K562 (cell line): ENCODE measurements around the gene CHST13. TPM values are rescaled to one million over a fixed set of nuclear protein-coding genes. Genes with fewer than 3 reads are reported as not detected.

Experiments used
- ATAC-seq: fragments of 200-7000 bp; cut with Tn5 transposase; 3 replicates; pipeline ENCODE4 v1.9.1; 2020; ENCODE audit warnings: moderate library complexity
- BruUV-seq: library from RNA; stranded (reverse); fragments of 400-500 nt; replicated peaks from 2 replicates; lab custom pipeline; 2021; lab: Mats Ljungman, UMichigan
- CTCF ChIA-PET: fragments of 300-600 bp; formaldehyde crosslinking; extraction: SDS; loops from one replicate; lab custom pipeline; 2021; ENCODE audit warnings: low intra/inter-chr PET ratio; lab: Yijun Ruan, JAX
- POLR2A ChIA-PET: fragments of 300-600, 350-650 bp; sonication (Branson Sonifier 250); formaldehyde crosslinking; extraction: SDS; loops from one replicate; lab custom pipeline; 2021; ENCODE audit warnings: antibody characterized with exemption, inconsistent platforms; lab: Yijun Ruan, JAX
- DNase-seq, 4 experiments: peaks; one replicate each; pipeline versions ENCODE4 v3.0.0 to v3.0.0-alpha.2; 2011 to 2018; ENCODE audit warnings: low spot score in 3 of 4, mixed read lengths in 3 of 4; ENCODE audit errors: extremely low read depth in 1 of 4
- FAIRE-seq: peaks from 2 replicates; lab custom pipeline; 2011; peaks lifted over from hg19 to GRCh38; lab: Jason Lieb, UNC
- H2AFZ ChIP-seq: 2 replicates; pipeline ENCODE4 v1.6.0; 2011; ENCODE audit warnings: low read depth, low read length, control low read depth, inconsistent platforms
- H3K27ac ChIP-seq: fragments of 200-600 bp; 3 replicates; pipeline ENCODE4 v1.8.0; 2011; ENCODE audit warnings: low read depth, mild to moderate bottlenecking, control low read depth, inconsistent platforms, low read length, moderate library complexity, mixed read lengths; ENCODE audit errors: extremely low read depth
- H3K27me3 ChIP-seq, 2 experiments: fragments of 300-600 bp in 1 of 2; 2 replicates in 1 of 2; 3 replicates in 1 of 2; pipeline versions ENCODE4 v1.6.0 to v1.8.0; 2011; ENCODE audit warnings: inconsistent platforms in 2 of 2, low read length in 2 of 2, mild to moderate bottlenecking in 1 of 2, mixed read lengths in 1 of 2, moderate library complexity in 1 of 2; ENCODE audit not compliant: control insufficient read depth in 2 of 2, insufficient read depth in 2 of 2
- H3K36me3 ChIP-seq: fragments of 300-600 bp; 3 replicates; pipeline ENCODE4 v1.8.0; 2011; ENCODE audit warnings: mild to moderate bottlenecking, low read length, inconsistent platforms; ENCODE audit not compliant: control insufficient read depth, insufficient read depth
- H3K4me1 ChIP-seq, 2 experiments: fragments of 200-600 bp in 1 of 2; replicated peaks in 1 of 2; 2 replicates in 1 of 2; 3 replicates in 1 of 2; pipeline versions ENCODE4 v1.5.1 to v1.8.0; 2011; ENCODE audit warnings: inconsistent platforms in 2 of 2, low read length in 2 of 2, mild to moderate bottlenecking in 1 of 2, mixed read lengths in 1 of 2, moderate library complexity in 1 of 2; ENCODE audit not compliant: control insufficient read depth in 2 of 2, insufficient read depth in 2 of 2
- H3K4me2 ChIP-seq: 2 replicates; pipeline ENCODE4 v1.6.1; 2011; ENCODE audit warnings: low read length, control low read depth, inconsistent platforms, mixed read lengths; ENCODE audit not compliant: insufficient read depth
- H3K4me3 ChIP-seq: fragments of 200-600 bp; sonication (generic), shearing (Covaris generic); 2 replicates; pipeline ENCODE4 v1.5.1; 2016; ENCODE audit warnings: control low read depth, inconsistent platforms
- H3K79me2 ChIP-seq: fragments of 200-600 bp; 3 replicates; pipeline ENCODE4 v1.8.0; 2011; ENCODE audit warnings: low read length, inconsistent platforms; ENCODE audit not compliant: control insufficient read depth, insufficient read depth
- H3K9ac ChIP-seq, 2 experiments: 2 replicates each; pipeline versions ENCODE4 v1.6.0 to v1.6.1; 2011; ENCODE audit warnings: low read depth in 2 of 2, low read length in 2 of 2, control low read depth in 1 of 2, inconsistent platforms in 1 of 2, mild to moderate bottlenecking in 1 of 2, mixed read lengths in 1 of 2; ENCODE audit not compliant: insufficient read depth in 1 of 2
- H3K9me1 ChIP-seq: one replicate; pipeline ENCODE4 v1.6.0; 2011; ENCODE audit warnings: inconsistent platforms, mild to moderate bottlenecking, low read length, moderate library complexity; ENCODE audit not compliant: control insufficient read depth, insufficient read depth
- H3K9me3 ChIP-seq: replicated peaks from 2 replicates; pipeline ENCODE4 v1.5.1; 2011; ENCODE audit warnings: low read depth, low read length, inconsistent platforms; ENCODE audit not compliant: control insufficient read depth, insufficient read depth
- H4K20me1 ChIP-seq: replicated peaks from 2 replicates; pipeline ENCODE4 v1.6.1; 2011; ENCODE audit warnings: low read length, inconsistent platforms, mixed read lengths; ENCODE audit not compliant: control insufficient read depth, insufficient read depth
- EWSR1 ChIP-seq: fragments of 450-650 bp; IDR thresholded peaks from 2 replicates; pipeline ENCODE4 v1.6.1; 2018; ENCODE audit warnings: borderline replicate concordance, mild to moderate bottlenecking, low read depth, moderate library complexity; ENCODE audit not compliant: partially characterized antibody
- GATAD2B ChIP-seq: fragments of 450-650 bp; IDR thresholded peaks from 2 replicates; pipeline ENCODE4 v1.6.1; 2017; ENCODE audit warnings: mild to moderate bottlenecking, borderline replicate concordance
- HDGF ChIP-seq: fragments of 450-650 bp; IDR thresholded peaks from 2 replicates; pipeline ENCODE4 v1.6.1; 2016
- POLR2G ChIP-seq: fragments of 200-400 bp; formaldehyde crosslinking; IDR thresholded peaks from 2 replicates; pipeline ENCODE4 v1.6.1; 2017; ENCODE audit warnings: low read depth, mild to moderate bottlenecking, antibody characterized with exemption, low read length, moderate library complexity
- SP2 ChIP-seq: IDR thresholded peaks from 2 replicates; pipeline ENCODE4 v1.6.1; 2011; ENCODE audit warnings: mild to moderate bottlenecking, low read depth, low read length, moderate library complexity; ENCODE audit not compliant: poor library complexity, severe bottlenecking; ENCODE audit errors: extremely low read depth
- STAT5A ChIP-seq: IDR thresholded peaks from 2 replicates; pipeline ENCODE4 v1.6.1; 2012; ENCODE audit warnings: low read length, inconsistent platforms, borderline replicate concordance
- YY1 ChIP-seq, 3 experiments: IDR thresholded peaks; 2 replicates each; pipeline ENCODE4 v1.6.1; 2011; ENCODE audit warnings: low read length in 2 of 3, mild to moderate bottlenecking in 2 of 3, moderate library complexity in 2 of 3, borderline replicate concordance in 1 of 3, control low read depth in 1 of 3, low read depth in 1 of 3; ENCODE audit not compliant: insufficient read depth in 3 of 3, insufficient replicate concordance in 2 of 3, control insufficient read depth in 1 of 3, insufficient read length in 1 of 3; ENCODE audit errors: extremely low read depth in 1 of 3
- ZBTB17 ChIP-seq: fragments of 450-650 bp; formaldehyde crosslinking; IDR thresholded peaks from 2 replicates; pipeline ENCODE4 v1.4.0; 2020; ENCODE audit warnings: mild to moderate bottlenecking
- ZNF785 ChIP-seq: fragments of 250-450 bp; sonication (Bioruptor Pico); IDR thresholded peaks from 2 replicates; pipeline ENCODE4 v1.4.0; 2020; ENCODE audit warnings: mild to moderate bottlenecking
- WGBS: fragments of 100-300 bp; shearing (Covaris generic); methylation state at CpG from one replicate; pipeline ENCODE4 v1.1.6; 2016; ENCODE audit warnings: low coverage, mixed read lengths; ENCODE audit not compliant: insufficient coverage; ENCODE audit errors: missing lambda C conversion rate; 5-methylcytosine and 5-hydroxymethylcytosine counted together
- in situ Hi-C: fragments of 300-500 bp; cut with MboI; formaldehyde crosslinking; loops from 4 replicates; pipeline ENCODE4 v1.15.0; 2018; ENCODE audit warnings: inconsistent platforms, mixed read lengths
- intact Hi-C: fragments of 100-400 bp; cut with micrococcal nuclease; formaldehyde crosslinking; loops from 2 replicates; pipeline ENCODE4 v1.14.2; 2022
- polyA plus RNA-seq, 8 experiments: library from polyadenylated mRNA; depleted of rRNA in 4 of 8; stranded (reverse) in 5 of 8; unstranded in 3 of 8; fragments of >200 nt; fragmentation: Nextera tagmentation in 2 of 8; fragmentation: Illumina TruSeq in 1 of 8; extraction: Ambion mirVana in 2 of 8; extraction: Trizol in 1 of 8; gene quantifications; 2 replicates each; pipeline versions ENCODE4 v1.2.1 to v1.2.3, GENCODE V29; 2011 to 2014; ENCODE audit warnings: inconsistent platforms in 1 of 8, missing spikeins in 1 of 8
- total RNA-seq, 7 experiments: library from RNA; depleted of rRNA in 6 of 7; stranded (reverse); fragments of >200 nt in 6 of 7; fragmentation: Illumina TruSeq in 2 of 7; extraction: Trizol in 2 of 7; gene quantifications; 2 replicates each; pipeline versions ENCODE4 v1.2.1 to v1.2.3, GENCODE V29; 2011 to 2021; ENCODE audit warnings: low replicate concordance in 1 of 7
- TF ChIP-seq, protein P1 (sequence below), 2 experiments: IDR thresholded peaks in 1 of 2; conservative IDR thresholded peaks in 1 of 2; 2 replicates each; pipeline ENCODE4 v1.6.1; 2016; ENCODE audit warnings: low read depth in 2 of 2, mild to moderate bottlenecking in 1 of 2, missing compliant biosample characterization in 1 of 2, missing genetic modification characterization in 1 of 2, moderate library complexity in 1 of 2
- TF ChIP-seq, protein P2 (sequence below): IDR thresholded peaks from 2 replicates; pipeline ENCODE4 v1.6.1; 2012; ENCODE audit warnings: low read depth, low read length, improper control_type of control experiment, borderline replicate concordance
- TF ChIP-seq, protein P3 (sequence below), 2 experiments: fragments of 450-650 bp in 1 of 2; sonication (generic) in 1 of 2; formaldehyde crosslinking in 1 of 2; IDR thresholded peaks in 1 of 2; conservative IDR thresholded peaks in 1 of 2; 2 replicates each; pipeline versions ENCODE4 v1.6.1 to v1.8.1; 2016 to 2023; ENCODE audit warnings: mild to moderate bottlenecking in 2 of 2, moderate library complexity in 2 of 2, inconsistent platforms in 1 of 2, missing genetic modification reagents in 1 of 2

Gene CHST13
- total and polyA plus RNA-seq, 9 of the 15 experiments (the other 6 are each of a cell fraction or from before 2014, with no cell fraction given): not detected

DNA sequence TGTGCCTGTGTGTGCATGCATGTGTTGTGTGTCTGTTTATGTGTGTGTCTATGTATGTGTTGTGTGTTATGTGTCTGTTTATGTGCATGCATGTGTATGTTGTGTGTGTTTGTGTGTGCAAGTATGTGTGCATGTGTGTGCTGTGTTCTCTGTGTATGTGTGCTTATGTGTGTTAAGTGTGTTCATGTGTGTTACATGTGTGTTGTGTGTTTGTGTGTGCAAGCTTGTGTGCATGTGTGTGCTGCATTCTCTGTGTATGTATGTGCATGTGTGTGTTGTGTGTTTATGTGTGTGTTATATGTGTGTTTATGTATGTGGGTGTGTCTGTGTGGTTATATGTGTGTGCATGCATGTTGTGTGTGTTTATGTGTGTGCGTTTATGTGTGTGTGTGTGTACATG lies 21.3 kb upstream of the CHST13 start:
- POLR2A ChIA-PET: no interaction called here
- no peak overlapping the region for H3K27ac ChIP-seq
- in situ Hi-C loops: no loop called here
- CTCF ChIA-PET: no interaction called here
- no peak overlapping the region for H3K4me3 ChIP-seq
- no peaks in the 10 kb centered on the region for H3K9me1 ChIP-seq
- H3K79me2 ChIP-seq: no peaks in the 10 kb centered on the region
- ATAC-seq (no peak), FAIRE-seq (no peak), DNase-seq (no peak)
- no peak overlapping the region for H3K9ac ChIP-seq
- H3K36me3 ChIP-seq: no peaks in the 10 kb centered on the region
- intact Hi-C loops: no loop called here
- H3K27me3 ChIP-seq: peaks cover 3 to 21% of the 10 kb centered on the region in 2 experiments; a peak in 3 of 5 replicates
- BruUV-seq: no TSS peak
- H4K20me1 ChIP-seq: no peaks in the 10 kb centered on the region
- no peaks in the 10 kb centered on the region for H3K4me1 ChIP-seq
- no peak overlapping the region for H3K4me2 ChIP-seq
- no peaks in the 10 kb centered on the region for H3K9me3 ChIP-seq
- 0% methylated on average over 1 of the region's 1 CpG for WGBS
- H2AFZ ChIP-seq: no peak overlapping the region
- TF ChIP-seq ZNF785 (CRISPR knock-in tag) (no peak), EWSR1 (no peak), POLR2G (no peak), HDGF (no peak), ZBTB17 (no peak), STAT5A (no peak), GATAD2B (no peak), SP2 (no peak), YY1 (IDR thresholded peaks at IDR 0.05; ENCODE audit: borderline replicate concordance in 1 of 3, control insufficient read depth in 1 of 3, extremely low read depth in 1 of 3, insufficient read depth in 3 of 3, insufficient read length in 1 of 3, insufficient replicate concordance in 2 of 3, low read depth in 1 of 3, low read length in 2 of 3) (no peak)
- TF ChIP-seq, protein P1, sequence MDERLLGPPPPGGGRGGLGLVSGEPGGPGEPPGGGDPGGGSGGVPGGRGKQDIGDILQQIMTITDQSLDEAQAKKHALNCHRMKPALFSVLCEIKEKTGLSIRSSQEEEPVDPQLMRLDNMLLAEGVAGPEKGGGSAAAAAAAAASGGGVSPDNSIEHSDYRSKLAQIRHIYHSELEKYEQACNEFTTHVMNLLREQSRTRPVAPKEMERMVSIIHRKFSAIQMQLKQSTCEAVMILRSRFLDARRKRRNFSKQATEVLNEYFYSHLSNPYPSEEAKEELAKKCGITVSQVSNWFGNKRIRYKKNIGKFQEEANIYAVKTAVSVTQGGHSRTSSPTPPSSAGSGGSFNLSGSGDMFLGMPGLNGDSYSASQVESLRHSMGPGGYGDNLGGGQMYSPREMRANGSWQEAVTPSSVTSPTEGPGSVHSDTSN (CRISPR knock-in tag; IDR thresholded peaks at IDR 0.05; ENCODE audit: low read depth): no peak
- TF ChIP-seq, protein P1 (tag; conservative IDR thresholded peaks at IDR 0.05; ENCODE audit: low read depth): no peak
- TF ChIP-seq, protein P2, sequence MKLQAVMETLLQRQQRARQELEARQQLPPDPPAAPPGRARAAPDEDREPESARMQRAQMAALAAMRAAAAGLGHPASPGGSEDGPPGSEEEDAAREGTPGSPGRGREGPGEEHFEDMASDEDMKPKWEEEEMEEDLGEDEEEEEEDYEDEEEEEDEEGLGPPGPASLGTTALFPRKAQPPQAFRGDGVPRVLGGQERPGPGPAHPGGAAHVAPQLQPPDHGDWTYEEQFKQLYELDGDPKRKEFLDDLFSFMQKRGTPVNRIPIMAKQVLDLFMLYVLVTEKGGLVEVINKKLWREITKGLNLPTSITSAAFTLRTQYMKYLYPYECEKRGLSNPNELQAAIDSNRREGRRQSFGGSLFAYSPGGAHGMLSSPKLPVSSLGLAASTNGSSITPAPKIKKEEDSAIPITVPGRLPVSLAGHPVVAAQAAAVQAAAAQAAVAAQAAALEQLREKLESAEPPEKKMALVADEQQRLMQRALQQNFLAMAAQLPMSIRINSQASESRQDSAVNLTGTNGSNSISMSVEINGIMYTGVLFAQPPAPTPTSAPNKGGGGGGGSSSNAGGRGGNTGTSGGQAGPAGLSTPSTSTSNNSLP: no peak
- TF ChIP-seq, protein P3, sequence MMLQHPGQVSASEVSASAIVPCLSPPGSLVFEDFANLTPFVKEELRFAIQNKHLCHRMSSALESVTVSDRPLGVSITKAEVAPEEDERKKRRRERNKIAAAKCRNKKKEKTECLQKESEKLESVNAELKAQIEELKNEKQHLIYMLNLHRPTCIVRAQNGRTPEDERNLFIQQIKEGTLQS (IDR thresholded peaks at IDR 0.05): no peak
- TF ChIP-seq, protein P3 (CRISPR knock-in tag; conservative IDR thresholded peaks at IDR 0.05): no peak
